ENCODE data around the gene VCP.
A peak's percentile ranks its signal among the peaks of the same experiment; 100 is the strongest.

GRCh38 chr9:35116898-35117551 is 44.6 kb upstream of the VCP start:
- no peak for TF ChIP-seq NR2C2 (CRISPR knock-in tag; IDR thresholded peaks at IDR 0.05)
- no peak for TF ChIP-seq NR2C2 (tag; IDR thresholded peaks at IDR 0.05)
- no peak for TF ChIP-seq ESRRB (CRISPR knock-in tag; IDR thresholded peaks at IDR 0.05; ENCODE audit: borderline replicate concordance)
- TF ChIP-seq CTCF (IDR thresholded peaks at IDR 0.05 in 2 of 3, conservative IDR thresholded peaks at IDR 0.05 in 1 of 3; ENCODE audit: insufficient read depth in 2 of 3, low read depth in 1 of 3, low read length in 3 of 3) = peak; percentile 89 to 97 (median 94)
- no peak for TF ChIP-seq ZNF740 (CRISPR knock-in tag; IDR thresholded peaks at IDR 0.05)
- no peak for TF ChIP-seq ZNF740 (tag; IDR thresholded peaks at IDR 0.05)
- TF ChIP-seq EZH2 (IDR thresholded peaks at IDR 0.05; ENCODE audit: borderline replicate concordance, low read depth, low read length) = no peak
- TF ChIP-seq THAP12 (CRISPR knock-in tag; IDR thresholded peaks at IDR 0.05) = no peak
- TF ChIP-seq NFYB (IDR thresholded peaks at IDR 0.05; ENCODE audit: extremely low read depth, insufficient read length) = no peak
- TF ChIP-seq FOXM1 (IDR thresholded peaks at IDR 0.05; ENCODE audit: low read depth) = no peak
- no peak for TF ChIP-seq FOXM1 (CRISPR knock-in tag; IDR thresholded peaks at IDR 0.05; ENCODE audit: low read depth)
- TF ChIP-seq TOE1 (IDR thresholded peaks at IDR 0.05; ENCODE audit: borderline replicate concordance) = no peak
- TF ChIP-seq TOE1 (CRISPR knock-in tag; IDR thresholded peaks at IDR 0.05; ENCODE audit: borderline replicate concordance, low read depth) = no peak
- TF ChIP-seq NR2F6 (CRISPR knock-in tag; IDR thresholded peaks at IDR 0.05) = no peak
- no peak for TF ChIP-seq ELF2 (CRISPR knock-in tag; IDR thresholded peaks at IDR 0.05)
- no peak for TF ChIP-seq KDM4B (IDR thresholded peaks at IDR 0.05; ENCODE audit: borderline replicate concordance in 2 of 2, low read depth in 1 of 2)

Data from K562 (cell line).